ENCODE results near the gene UBE2N.
"Not testable (repeated sequence)": the region's sequence is repeated elsewhere in the genome, so short reads cannot be mapped to it uniquely, and the experiment has no call there.

UBE2N gene

GRCh38 chr12:93397412-93397811 is 44.3 kb downstream of the UBE2N start:
- no peak overlapping the region for H3K4me3 ChIP-seq (ENCODE audit: low read depth, low read length)
- in situ Hi-C loops (cut with HindIII; ENCODE audit: low sequenced_read_pairs) = no loop called here
- no peak for DNase-seq (ENCODE audit: low read depth, low spot score)
- no peak for TF ChIP-seq CTCF (IDR thresholded peaks at IDR 0.05; ENCODE audit: low read depth, low read length)

- in situ Hi-C loops (cut with HindIII; ENCODE audit: low sequenced_read_pairs) = no loop called here
- TF ChIP-seq CTCF (IDR thresholded peaks at IDR 0.05; ENCODE audit: low read depth, low read length) = no peak
- no peak overlapping the region for H3K4me3 ChIP-seq (ENCODE audit: low read depth, low read length)
These were observed 48.3 kb downstream of the UBE2N start for GRCh38 chr12:93393425-93393824.

GRCh38 chr12:93390549-93391297 is 51.0 kb downstream of the UBE2N start:
- no peak overlapping the region for H3K4me3 ChIP-seq (ENCODE audit: low read depth, low read length)
- DNase-seq (ENCODE audit: low read depth, low spot score) = no peak
- in situ Hi-C loops (cut with HindIII; ENCODE audit: low sequenced_read_pairs) = no loop called here
- no peak for TF ChIP-seq CTCF (IDR thresholded peaks at IDR 0.05; ENCODE audit: low read depth, low read length)

More at GRCh38 chr12:93393425-93393824, 48.3 kb downstream of the UBE2N start:
- no peak for DNase-seq (ENCODE audit: low read depth, low spot score)

- H3K4me3 ChIP-seq (ENCODE audit: low read depth, low read length) = no peak overlapping the region
- no peak for DNase-seq (ENCODE audit: low read depth, low spot score)
- in situ Hi-C loops (cut with HindIII; ENCODE audit: low sequenced_read_pairs) = no loop called here
- TF ChIP-seq CTCF (IDR thresholded peaks at IDR 0.05; ENCODE audit: low read depth, low read length) = no peak
These were observed 51.7 kb downstream of the UBE2N start for GRCh38 chr12:93390031-93390430.

GRCh38 chr12:93387780-93388179 is 54.0 kb downstream of the UBE2N start:
- no peak overlapping the region for H3K4me3 ChIP-seq (ENCODE audit: low read depth, low read length)
- in situ Hi-C loops (cut with HindIII; ENCODE audit: low sequenced_read_pairs) = no loop called here
- peak; percentile 52 for DNase-seq (ENCODE audit: low read depth, low spot score)
- no peak for TF ChIP-seq CTCF (IDR thresholded peaks at IDR 0.05; ENCODE audit: low read depth, low read length)

- in situ Hi-C loops (cut with HindIII; ENCODE audit: low sequenced_read_pairs); DNase-seq (ENCODE audit: low read depth, low spot score); H3K4me3 ChIP-seq (ENCODE audit: low read depth, low read length): not testable (repeated sequence)
These were observed 59.7 kb downstream of the UBE2N start for GRCh38 chr12:93381976-93382437.

DNA sequence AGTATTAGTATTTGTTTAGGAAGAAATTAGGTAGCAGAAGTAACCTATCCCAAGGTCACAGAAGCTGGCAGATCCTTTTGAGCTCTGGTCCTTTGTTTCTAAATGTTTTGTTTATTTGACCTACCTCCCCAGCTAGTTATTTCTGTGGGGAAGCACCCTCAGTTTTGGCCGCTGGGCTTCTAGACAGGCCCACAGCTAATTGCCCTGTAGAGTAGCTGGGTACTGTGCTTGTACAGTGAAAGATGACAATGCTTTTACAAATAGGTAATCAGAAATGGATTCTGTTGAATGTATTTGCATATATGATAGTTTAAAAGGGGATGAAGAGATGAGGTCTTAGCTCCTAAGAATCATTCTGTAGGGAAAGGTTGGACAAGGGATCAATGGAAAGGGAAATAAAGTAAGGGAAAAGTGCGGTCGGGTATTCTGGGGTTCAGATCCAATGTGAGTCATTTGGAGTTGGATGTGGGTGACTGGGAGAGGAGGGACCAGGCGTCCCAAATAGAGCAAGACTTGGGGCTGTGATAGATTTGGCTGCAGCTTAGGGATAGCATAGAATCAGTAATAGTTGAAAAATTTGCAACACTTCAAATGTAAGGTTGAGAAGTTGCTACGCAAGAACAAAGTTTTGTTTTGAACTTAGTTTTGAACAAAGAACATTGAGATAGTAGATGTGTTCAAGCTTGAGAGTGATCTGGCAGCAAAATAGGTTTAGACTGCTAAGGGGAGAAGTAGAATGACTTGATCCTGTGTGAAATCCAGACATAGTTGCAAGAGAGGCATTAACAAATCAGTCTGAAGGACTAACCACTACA is 60.4 kb downstream of the UBE2N start:
- in situ Hi-C loops (cut with HindIII; ENCODE audit: low sequenced_read_pairs) = no loop called here
- TF ChIP-seq CTCF (IDR thresholded peaks at IDR 0.05; ENCODE audit: low read depth, low read length) = no peak
- H3K4me3 ChIP-seq (ENCODE audit: low read depth, low read length) = peak overlapping the region; percentile 74
- no peak for DNase-seq (ENCODE audit: low read depth, low spot score)
